Uterus (tissue), 2 donors: ENCODE results near the gene COQ7.

Source experiments
- CTCF ChIP-seq, 4 experiments: fragments of 200-600 bp in 2 of 4; fragments of 450-650 bp in 2 of 4; sonication (generic) in 2 of 4; IDR thresholded peaks; one replicate each; pipeline ENCODE4 v1.5.1; 2016 to 2019; ENCODE audit warnings: antibody characterized with exemption in 4 of 4, mild to moderate bottlenecking in 2 of 4, moderate library complexity in 1 of 4
- POLR2A ChIP-seq, 2 donors: fragments of 450-650 bp; IDR thresholded peaks; one replicate each; pipeline ENCODE4 v1.6.1; 2016; ENCODE audit warnings: antibody characterized with exemption in 2 of 2, mild to moderate bottlenecking in 1 of 2, moderate library complexity in 1 of 2

DNA sequence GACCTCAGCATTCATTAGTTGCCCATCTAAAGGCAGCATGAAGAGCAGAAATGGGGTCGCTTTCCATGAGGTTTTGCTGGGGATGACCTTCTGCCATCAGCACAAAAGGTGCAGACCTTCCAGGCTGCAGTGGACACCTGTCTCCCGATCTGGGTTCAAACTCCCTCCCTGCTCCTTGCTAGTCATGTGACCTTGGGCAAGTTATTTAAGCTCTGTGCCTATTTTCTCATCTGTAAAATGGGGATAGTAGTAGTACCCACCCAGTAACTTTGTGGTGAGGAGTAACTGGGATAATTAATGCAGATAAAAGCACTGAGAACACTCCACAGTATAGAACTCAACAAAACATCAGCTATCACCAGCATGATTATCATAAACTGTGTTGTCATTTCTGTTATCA is 21.4 kb upstream of the COQ7 start:
- TF ChIP-seq CTCF (IDR thresholded peaks at IDR 0.05) (no peak), POLR2A (IDR thresholded peaks at IDR 0.05) (no peak)
